Right ventricle myocardium inferior (tissue), 1 donor: ENCODE data around the gene DTYMK. TPM values are rescaled to one million over a fixed set of nuclear protein-coding genes. Genes with fewer than 3 reads are reported as not detected.
A peak's percentile ranks its signal among the peaks of the same experiment; 100 is the strongest.

Experiments used
- ATAC-seq: fragments of 200-7000 bp; cut with Tn5 transposase; one replicate; pipeline ENCODE4 v1.9.1; 2020; ENCODE audit warnings: mild to moderate bottlenecking, moderate library complexity
- DNase-seq: peaks from one replicate; pipeline ENCODE4 v3.0.0; 2021; ENCODE audit errors: missing footprints
- intact Hi-C: fragments of 100-400 bp; cut with DNase I; formaldehyde crosslinking; loops from one replicate; pipeline ENCODE4 v1.11.0; 2022
- total RNA-seq: library from RNA; stranded (reverse); fragmentation: NEBNext Ultra II Directional; extraction: Animal tissue kit (Norgen Biotek cat#: 25700); gene quantifications from one replicate; pipeline ENCODE4 v1.2.1, GENCODE V29; 2021
- donor health status: DM: no; HTN: yes; CAD: no; lungs with severe emphysema.

Gene DTYMK
- total RNA-seq, 1 donor from 2014 or later, result 11.1 TPM

GRCh38 chr2:241636182-241637017 is 50.2 kb downstream of the DTYMK start:
- intact Hi-C loops, result loop anchor here (1.0 kb wide), 1 partner anchor 50 kb away; the partner anchor contains the start of gene DTYMK
- ATAC-seq (no peak), DNase-seq (no peak)

DNA sequence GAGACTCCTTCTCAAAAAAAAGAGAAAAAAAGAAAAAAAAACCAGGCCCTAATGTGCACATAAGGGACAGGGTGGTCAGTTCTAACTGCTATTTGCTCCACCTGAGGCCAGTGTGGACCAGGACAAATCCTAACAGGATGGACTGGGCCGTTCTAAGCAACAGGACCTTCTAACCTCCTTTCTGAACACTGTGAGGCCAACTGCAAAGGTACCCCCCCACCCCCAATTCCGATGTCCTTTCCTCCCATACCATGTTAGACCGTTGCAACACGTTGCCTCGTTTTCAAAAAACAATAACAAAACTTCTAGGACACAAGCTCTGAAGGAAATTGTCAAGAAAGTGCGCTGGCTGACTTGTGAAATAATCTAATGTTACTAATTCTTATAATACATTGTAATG is 50.9 kb downstream of the DTYMK start:
- DNase-seq (no peak), ATAC-seq (no peak)
- intact Hi-C loops, result no loop called here

DNA sequence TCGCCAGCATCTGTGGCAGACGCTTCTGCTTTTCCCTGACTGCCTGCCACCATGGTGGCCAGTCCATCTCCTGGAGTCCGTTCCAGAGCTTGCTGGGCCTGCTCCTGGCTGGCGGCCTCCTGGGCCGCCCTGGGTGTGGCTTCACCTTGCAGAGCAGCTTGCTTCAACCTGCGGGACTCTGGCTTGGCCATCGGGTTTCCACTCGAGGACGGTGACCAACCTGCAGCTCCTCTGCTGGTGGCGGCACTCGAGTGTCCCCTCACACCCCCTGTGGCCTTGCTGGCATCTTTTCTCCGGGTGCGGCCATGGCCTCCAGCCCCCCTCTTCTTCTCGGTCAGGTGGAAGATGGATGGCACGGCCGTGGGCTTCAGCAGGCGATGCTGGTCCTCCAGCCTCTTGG is 53.1 kb downstream of the DTYMK start:
- intact Hi-C loops, result no loop called here
- no peak for DNase-seq
- ATAC-seq, result no peak

GRCh38 chr2:241632478-241633325 is 53.9 kb downstream of the DTYMK start:
- DNase-seq (no peak), ATAC-seq (no peak)
- intact Hi-C loops, result no loop called here

GRCh38 chr2:241629762-241630435 is 56.7 kb downstream of the DTYMK start:
- intact Hi-C loops, result no loop called here
- DNase-seq, result no peak
- no peak for ATAC-seq

DNA sequence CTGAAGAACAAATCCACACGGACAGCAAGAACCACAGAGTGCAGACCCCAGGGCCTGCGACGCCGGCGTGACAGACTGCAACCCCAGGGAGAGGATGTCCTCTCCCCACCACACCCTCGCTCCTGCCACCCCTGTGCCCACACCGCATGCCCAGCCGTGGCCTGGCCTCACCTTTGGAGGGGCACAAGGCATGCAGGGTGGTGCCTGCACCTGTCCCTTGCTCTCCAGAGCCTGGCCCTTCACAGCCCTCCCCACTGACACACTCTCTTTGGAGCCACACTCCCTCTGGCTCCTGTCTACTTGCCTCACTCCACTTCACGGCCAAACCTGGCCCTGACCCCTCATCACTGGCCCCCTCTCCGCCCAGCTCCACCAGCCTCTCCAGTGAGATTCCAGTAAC is 58.9 kb downstream of the DTYMK start:
- no peak for DNase-seq
- ATAC-seq, result peak; percentile 16
- intact Hi-C loops, result no loop called here

Other genes starting within 250 kb of the DTYMK start
- 97.4 TPM for gene STK25, start 178.2 kb downstream of the DTYMK start, total RNA-seq
- gene BOK, start 128.1 kb downstream of the DTYMK start, total RNA-seq, result 4.5 TPM
- gene THAP4, start 49.7 kb downstream of the DTYMK start, total RNA-seq, result 83.2 TPM
- 43.3 TPM for gene ATG4B, start 49.1 kb downstream of the DTYMK start, total RNA-seq
- gene ING5, start 15.2 kb upstream of the DTYMK start, total RNA-seq, result 16.5 TPM
- gene D2HGDH, start 47.8 kb upstream of the DTYMK start, total RNA-seq, result 19.6 TPM
- not detected for gene GAL3ST2, start 90.0 kb upstream of the DTYMK start, total RNA-seq
- 0.30 TPM for gene NEU4, start 122.4 kb upstream of the DTYMK start, total RNA-seq
- gene PDCD1, start 172.1 kb upstream of the DTYMK start, total RNA-seq, result 1.2 TPM
- not detected for gene RTP5, start 182.9 kb upstream of the DTYMK start, total RNA-seq